NCI-H187 treated with DMSO at 0.1 percent for 48 hours (cell line): Measurements from ENCODE around the gene TENM3.
A peak's percentile ranks its signal among the peaks of the same experiment; 100 is the strongest.

Experiments used
- DNase-seq: peaks from one replicate; lab custom pipeline; 2025; lab: John Stamatoyannopoulos, UW

Gene TENM3

GRCh38 chr4:182624281-182624680 is 381.1 kb downstream of the TENM3 start:
- DNase-seq: no peak

- no peak for DNase-seq
Measured at GRCh38 chr4:182625193-182625592, 382.0 kb downstream of the TENM3 start.

- no peak for DNase-seq
Measured at GRCh38 chr4:182627996-182628395, 384.8 kb downstream of the TENM3 start.

GRCh38 chr4:182628544-182628943 is 385.3 kb downstream of the TENM3 start:
- DNase-seq: no peak

GRCh38 chr4:182629096-182629495 is 385.9 kb downstream of the TENM3 start:
- DNase-seq: no peak

- no peak for DNase-seq
Measured at GRCh38 chr4:182640491-182640890, 397.3 kb downstream of the TENM3 start.

- peak; percentile 72 for DNase-seq
Measured at GRCh38 chr4:182640932-182641331, 397.7 kb downstream of the TENM3 start.

GRCh38 chr4:182642831-182643230 is 399.6 kb downstream of the TENM3 start:
- DNase-seq: no peak

GRCh38 chr4:182643801-182644682 is 400.8 kb downstream of the TENM3 start:
- DNase-seq: no peak

GRCh38 chr4:182644683-182645050 is 401.5 kb downstream of the TENM3 start:
- DNase-seq: no peak

- no peak for DNase-seq
Measured at GRCh38 chr4:182645511-182645910, 402.3 kb downstream of the TENM3 start.

GRCh38 chr4:182647646-182648300 is 404.6 kb downstream of the TENM3 start:
- DNase-seq: no peak

GRCh38 chr4:182648766-182649165 is 405.6 kb downstream of the TENM3 start:
- no peak for DNase-seq

GRCh38 chr4:182649698-182650477 is 406.7 kb downstream of the TENM3 start:
- no peak for DNase-seq

GRCh38 chr4:182653596-182653995 is 410.4 kb downstream of the TENM3 start:
- DNase-seq: no peak

- DNase-seq: no peak
Measured at GRCh38 chr4:182655340-182655739, 412.1 kb downstream of the TENM3 start.

- DNase-seq: no peak
Measured at GRCh38 chr4:182662551-182662950, 419.3 kb downstream of the TENM3 start.

GRCh38 chr4:182671231-182671630 is 428.0 kb downstream of the TENM3 start:
- no peak for DNase-seq

GRCh38 chr4:182671749-182672148 is 428.5 kb downstream of the TENM3 start:
- DNase-seq: no peak

GRCh38 chr4:182678590-182678989 is 435.4 kb downstream of the TENM3 start:
- no peak for DNase-seq

GRCh38 chr4:182679533-182679932 is 436.3 kb downstream of the TENM3 start:
- DNase-seq: no peak

- DNase-seq: no peak
Measured at GRCh38 chr4:182680234-182680653, 437.0 kb downstream of the TENM3 start.

GRCh38 chr4:182683661-182684060 is 440.5 kb downstream of the TENM3 start:
- no peak for DNase-seq
